T-cell (primary cell): Measurements from ENCODE around the gene CMBL. TPM values are rescaled to one million over a fixed set of nuclear protein-coding genes. Genes with fewer than 3 reads are reported as not detected.

Experiments
- ATAC-seq, 4 experiments: fragments of 200-7000 bp in 3 of 4; fragments of 150-1000 bp in 1 of 4; cut with Tn5 transposase; replicated peaks in 1 of 4; 1 replicate in 3 of 4; 2 replicates in 1 of 4; pipeline ENCODE4 v1.10.0; 2021; ENCODE audit warnings: moderate library complexity in 3 of 4, mild to moderate bottlenecking in 2 of 4, moderate number of reproducible peaks in 1 of 4
- CTCF ChIA-PET, 2 donors: fragments of 300-600 bp; sonication (Branson Sonifier 250); formaldehyde crosslinking; loops; one replicate each; lab custom pipeline; 2022; ENCODE audit warnings: antibody characterized with exemption in 2 of 2; lab: Charles Lee
- POLR2A ChIA-PET, 2 donors: fragments of 300-600 bp; sonication (Branson Sonifier 250); formaldehyde crosslinking; loops; one replicate each; lab custom pipeline; 2022; ENCODE audit warnings: antibody characterized with exemption in 2 of 2; lab: Charles Lee
- DNase-seq, 35 experiments: peaks; one replicate each; pipeline versions ENCODE4 v3.0.0 to v3.0.0-alpha.2; 2013 to 2023
- H3K27ac ChIP-seq: one replicate; pipeline ENCODE4 v1.5.1; 2013; ENCODE audit warnings: low read length
- H3K27me3 ChIP-seq, 2 experiments: replicated peaks in 1 of 2; 1 replicate in 1 of 2; 2 replicates in 1 of 2; pipeline versions ENCODE4 v1.6.1 to v1.7.0; 2013; ENCODE audit warnings: low read length in 1 of 2, mixed read lengths in 1 of 2; ENCODE audit not compliant: control insufficient read depth in 2 of 2, insufficient read depth in 2 of 2; ENCODE audit errors: extremely low read depth in 1 of 2
- H3K36me3 ChIP-seq, 2 donors: 1 replicate in 1 of 2; 2 replicates in 1 of 2; pipeline versions ENCODE4 v1.6.1 to v1.7.0; 2013; ENCODE audit warnings: low read length in 1 of 2; ENCODE audit not compliant: control insufficient read depth in 2 of 2, insufficient read depth in 1 of 2; ENCODE audit errors: extremely low read depth in 1 of 2
- H3K4me1 ChIP-seq, 2 experiments: 1 replicate in 1 of 2; 2 replicates in 1 of 2; pipeline versions ENCODE4 v1.6.1 to v1.7.0; 2013; ENCODE audit warnings: low read length in 2 of 2, mixed read lengths in 1 of 2; ENCODE audit not compliant: insufficient read depth in 2 of 2, control insufficient read depth in 1 of 2; ENCODE audit errors: extremely low read depth in 1 of 2
- H3K4me3 ChIP-seq, 2 donors: 1 replicate in 1 of 2; 2 replicates in 1 of 2; pipeline versions ENCODE4 v1.5.1 to v1.7.0; 2013; ENCODE audit warnings: mild to moderate bottlenecking in 2 of 2, low read length in 1 of 2, moderate library complexity in 1 of 2; ENCODE audit not compliant: control insufficient read depth in 1 of 2; ENCODE audit errors: extremely low read depth in 1 of 2
- H3K9me3 ChIP-seq: 2 replicates; pipeline ENCODE4 v1.7.0; 2013
- H3K27ac Mint-ChIP-seq, 2 donors: one replicate each; pipeline ENCODE4 v1.8.0; 2020 to 2021; ENCODE audit warnings: mild to moderate bottlenecking in 2 of 2, mixed read lengths in 2 of 2
- H3K27me3 Mint-ChIP-seq, 2 donors: one replicate each; pipeline ENCODE4 v1.8.0; 2021 to 2022; ENCODE audit warnings: mixed read lengths in 2 of 2
- H3K36me3 Mint-ChIP-seq: one replicate; pipeline ENCODE4 v1.8.0; 2021; ENCODE audit warnings: mixed read lengths
- H3K4me1 Mint-ChIP-seq, 3 donors: one replicate each; pipeline ENCODE4 v1.8.0; 2020 to 2022; ENCODE audit warnings: mixed read lengths in 3 of 3, mild to moderate bottlenecking in 1 of 3
- H3K4me3 Mint-ChIP-seq, 3 donors: one replicate each; pipeline ENCODE4 v1.8.0; 2020 to 2022; ENCODE audit warnings: mild to moderate bottlenecking in 3 of 3, mixed read lengths in 3 of 3, moderate library complexity in 3 of 3
- H3K9me3 Mint-ChIP-seq, 3 donors: one replicate each; pipeline ENCODE4 v1.8.0; 2020 to 2022; ENCODE audit warnings: mixed read lengths in 3 of 3
- WGBS: methylation state at CpG from one replicate; pipeline ENCODE4 v1.1.5; 2013; ENCODE audit warnings: missing lambda C conversion rate; ENCODE audit not compliant: insufficient coverage; 5-methylcytosine and 5-hydroxymethylcytosine counted together
- total RNA-seq, 35 experiments: library from RNA in 6 of 35; stranded (reverse) in 6 of 35; fragments of 120-200 nt in 1 of 35; gene quantifications; one replicate each; pipeline versions ENCODE4 v1.2.1 to v1.2.4 and lab custom pipeline; 2013 to 2026

Gene CMBL
- total RNA-seq, 5 donors from 2014 or later (not counting 1 experiment from before 2014, with no cell fraction given): 0.19 to 1.2 (median 0.80) TPM

GRCh38 chr5:10320793-10321192 lies 13.1 kb upstream of the CMBL start:
- Histone ChIP-seq H3K4me1 (no peaks in the 10 kb centered on the region), H3K27me3 (peaks cover 0 to 12% of the 10 kb centered on the region in 2 experiments), H3K27ac (no peak overlapping the region), H3K36me3 (no peaks in the 10 kb centered on the region), H3K4me3 (no peak overlapping the region), H3K9me3 (no peaks in the 10 kb centered on the region)
- H3K27me3 Mint-ChIP-seq: peaks cover 0 to 2% of the 10 kb centered on the region in 2 donors
- H3K4me1 Mint-ChIP-seq: no peaks in the 10 kb centered on the region
- CTCF ChIA-PET: no interaction called here
- ATAC-seq (no peak), DNase-seq (no peak)
- no peak overlapping the region for H3K27ac Mint-ChIP-seq
- POLR2A ChIA-PET: no interaction called here
- H3K9me3 Mint-ChIP-seq: no peaks in the 10 kb centered on the region
- WGBS: 86% methylated on average over 3 of the region's 3 CpGs
- no peaks in the 10 kb centered on the region for H3K36me3 Mint-ChIP-seq
- H3K4me3 Mint-ChIP-seq: no peak overlapping the region

DNA sequence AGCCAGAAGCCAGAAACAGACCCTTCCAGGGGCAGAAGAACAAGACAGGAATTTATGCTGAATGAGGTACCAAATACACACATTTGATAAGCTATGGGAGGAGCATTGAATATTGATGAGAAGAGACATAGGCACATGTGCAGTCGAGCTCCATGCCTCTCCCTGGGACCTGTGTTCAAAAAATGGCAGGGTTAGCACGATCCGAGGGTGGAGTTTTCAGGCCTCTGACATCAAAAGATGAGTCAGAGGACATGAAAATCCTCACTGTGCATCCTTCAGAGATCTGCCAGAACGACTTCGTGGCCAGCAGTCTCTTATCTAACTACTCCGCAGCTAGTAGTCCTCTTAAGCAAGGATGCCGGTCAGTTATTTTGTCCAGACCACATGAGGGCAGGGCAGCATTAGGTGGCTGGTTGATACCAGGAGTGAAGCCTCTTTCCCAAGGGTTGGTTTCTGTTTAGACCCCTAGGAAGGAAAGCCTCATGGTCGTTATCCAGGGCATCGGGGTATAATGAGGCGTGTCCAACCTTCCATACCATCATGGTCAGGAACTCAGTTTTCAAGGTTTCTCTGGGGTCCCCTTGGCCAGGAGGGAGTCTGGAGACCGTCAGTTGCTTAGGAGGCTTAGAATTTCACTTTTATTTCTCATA lies 11.6 kb upstream of the CMBL start:
- ChIA-PET CTCF (no interaction called here), POLR2A (no interaction called here)
- no peaks in the 10 kb centered on the region for H3K36me3 Mint-ChIP-seq
- no peaks in the 10 kb centered on the region for H3K36me3 ChIP-seq
- peaks cover 0 to 12% of the 10 kb centered on the region in 2 experiments for H3K27me3 ChIP-seq
- 81% methylated on average over 6 of the region's 11 CpGs for WGBS
- H3K27ac ChIP-seq: no peak overlapping the region
- no peaks in the 10 kb centered on the region for H3K4me1 ChIP-seq
- peaks cover 0 to 2% of the 10 kb centered on the region in 2 donors for H3K27me3 Mint-ChIP-seq
- no peak for ATAC-seq
- H3K9me3 ChIP-seq: no peaks in the 10 kb centered on the region
- no peaks in the 10 kb centered on the region for H3K4me1 Mint-ChIP-seq
- no peaks in the 10 kb centered on the region for H3K9me3 Mint-ChIP-seq
- no peak overlapping the region for H3K4me3 Mint-ChIP-seq
- DNase-seq: no peak
- H3K4me3 ChIP-seq: no peak overlapping the region
- no peak overlapping the region for H3K27ac Mint-ChIP-seq

DNA sequence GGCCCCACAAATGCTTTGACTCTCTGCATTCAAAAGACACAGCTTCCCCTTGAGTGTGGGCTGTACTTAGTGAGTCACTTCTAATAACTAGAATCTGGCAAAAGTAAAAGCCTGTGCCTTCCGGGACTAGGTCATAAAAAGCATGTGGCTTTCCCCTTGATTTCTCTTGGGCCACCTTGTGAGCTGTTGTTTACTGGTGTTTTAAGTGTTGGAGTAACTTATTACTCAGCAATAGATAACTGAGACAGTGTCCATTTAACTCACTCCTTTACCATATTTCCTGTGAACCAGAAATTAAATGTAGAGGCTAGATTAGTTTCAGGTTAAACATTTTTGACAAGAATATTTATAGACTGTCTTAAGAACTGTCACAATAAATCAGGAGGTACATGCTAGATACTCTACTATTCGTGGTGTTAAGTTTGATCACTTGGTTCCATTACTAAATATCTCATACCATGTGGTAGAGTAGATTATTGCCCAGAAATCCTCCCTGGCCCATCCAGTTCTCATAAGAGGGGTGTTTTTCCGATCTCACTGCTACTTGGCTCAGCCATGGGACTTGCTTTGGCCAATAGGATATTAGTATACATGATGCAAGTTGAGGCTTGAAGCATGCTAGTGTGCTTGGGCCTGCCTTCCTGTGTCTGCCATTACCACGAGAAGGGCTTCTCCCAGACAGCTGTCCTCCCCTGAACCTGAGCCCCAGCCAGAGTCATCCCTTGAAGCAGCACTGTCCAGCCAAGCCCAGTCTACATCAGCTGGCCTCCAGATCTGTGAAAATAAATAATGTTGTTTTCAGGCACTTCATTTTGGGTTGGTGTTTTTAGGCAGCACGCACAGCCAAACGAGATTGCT lies 10.4 kb upstream of the CMBL start:
- no peak overlapping the region for H3K4me3 Mint-ChIP-seq
- no peak overlapping the region for H3K27ac Mint-ChIP-seq
- H3K9me3 Mint-ChIP-seq: no peaks in the 10 kb centered on the region
- ChIA-PET POLR2A (no interaction called here), CTCF (no interaction called here)
- H3K27me3 ChIP-seq: peaks cover 0 to 12% of the 10 kb centered on the region in 2 experiments
- H3K36me3 ChIP-seq: no peaks in the 10 kb centered on the region
- no peak overlapping the region for H3K27ac ChIP-seq
- H3K36me3 Mint-ChIP-seq: no peaks in the 10 kb centered on the region
- H3K4me1 Mint-ChIP-seq: no peaks in the 10 kb centered on the region
- DNase-seq: no peak
- no peak overlapping the region for H3K4me3 ChIP-seq
- WGBS: 83% methylated on average over 1 of the region's 6 CpGs
- no peaks in the 10 kb centered on the region for H3K4me1 ChIP-seq
- no peak for ATAC-seq
- peaks cover 0 to 2% of the 10 kb centered on the region in 2 donors for H3K27me3 Mint-ChIP-seq
- H3K9me3 ChIP-seq: no peaks in the 10 kb centered on the region

DNA sequence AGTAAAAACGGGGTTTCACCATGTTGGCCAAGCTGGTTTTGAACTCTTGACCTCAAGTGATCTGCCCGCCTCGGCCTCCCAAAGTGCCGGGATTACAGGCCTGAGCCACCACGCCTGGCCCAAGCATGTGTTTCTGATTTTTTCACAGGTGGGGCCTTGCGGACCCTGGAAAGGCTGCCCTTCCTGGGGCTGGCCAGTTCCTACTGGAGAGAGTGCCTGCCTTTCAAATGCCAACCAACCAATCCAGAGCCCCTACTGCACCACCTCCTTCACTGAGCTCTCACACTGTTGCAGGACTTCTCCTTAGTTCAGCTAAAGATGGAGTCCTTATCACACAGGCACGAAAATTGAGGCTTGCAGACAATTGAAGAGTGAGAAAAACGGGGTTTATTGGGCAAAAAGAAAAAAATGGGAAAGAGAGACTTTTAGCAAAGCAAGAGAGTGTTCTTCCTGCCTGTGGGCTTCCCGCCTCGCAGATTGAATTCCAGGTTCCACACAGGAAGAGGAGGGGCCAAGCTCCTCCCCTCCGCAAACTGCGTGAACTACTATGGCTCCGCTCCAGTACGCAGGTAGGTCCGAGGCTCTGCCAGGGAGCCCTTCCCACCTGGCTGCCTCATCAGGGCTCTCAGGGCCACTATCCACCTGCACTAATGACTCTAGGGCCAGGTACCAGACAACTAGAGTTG lies 8.3 kb upstream of the CMBL start:
- 94% methylated on average over 14 of the region's 15 CpGs for WGBS
- CTCF ChIA-PET: interaction anchor here in 1 of 2 donors (0.7 kb wide), 1 partner anchor 17 kb away, joined by 8 read pairs; no protein-coding TSS in a partner anchor
- no peak overlapping the region for H3K27ac Mint-ChIP-seq

DNA sequence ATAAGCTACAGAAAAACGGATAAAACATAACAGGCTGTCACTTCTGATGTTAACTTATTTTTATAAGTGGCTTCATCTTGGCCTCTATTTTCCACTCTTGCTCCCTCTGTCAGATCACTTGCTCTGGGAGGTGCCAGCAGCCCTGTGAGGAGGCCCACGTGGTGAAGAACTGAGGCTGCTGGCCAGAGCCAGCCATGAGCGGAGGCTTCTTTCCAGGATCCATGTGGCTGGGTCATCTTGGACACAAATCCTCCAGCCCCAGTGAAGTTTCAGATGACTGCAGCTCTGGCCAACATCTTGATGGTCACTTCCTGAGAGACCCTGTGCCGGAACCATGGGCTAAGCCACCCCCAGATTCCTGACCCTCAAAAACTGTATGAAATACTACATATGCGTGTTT lies 7.5 kb upstream of the CMBL start:
- Mint-ChIP-seq H3K36me3 (peaks cover 3% of the 10 kb centered on the region), H3K27ac (no peak overlapping the region), H3K27me3 (peaks cover 5 to 8% of the 10 kb centered on the region in 2 donors), H3K4me1 (no peaks in the 10 kb centered on the region), H3K9me3 (no peaks in the 10 kb centered on the region), H3K4me3 (no peak overlapping the region)
- Histone ChIP-seq H3K9me3 (no peaks in the 10 kb centered on the region), H3K27ac (no peak overlapping the region), H3K4me1 (no peaks in the 10 kb centered on the region), H3K36me3 (no peaks in the 10 kb centered on the region), H3K27me3 (peaks cover 0 to 15% of the 10 kb centered on the region in 2 experiments), H3K4me3 (no peak overlapping the region)
- WGBS: 83% methylated on average over 2 of the region's 5 CpGs
- DNase-seq (no peak), ATAC-seq (no peak)
- CTCF ChIA-PET: interaction anchor here in 1 of 2 donors (0.7 kb wide), 1 partner anchor 16 kb away, joined by 8 read pairs; no protein-coding TSS in a partner anchor
- POLR2A ChIA-PET: no interaction called here

More for the DNA sequence above, 8.3 kb upstream of the CMBL start:
- Mint-ChIP-seq H3K4me1 (no peaks in the 10 kb centered on the region), H3K9me3 (no peaks in the 10 kb centered on the region), H3K27me3 (peaks cover 5% of the 10 kb centered on the region in 2 donors), H3K4me3 (no peak overlapping the region), H3K36me3 (peaks cover under 1% of the 10 kb centered on the region)
- DNase-seq: no peak
- no peaks in the 10 kb centered on the region for H3K9me3 ChIP-seq
- POLR2A ChIA-PET: interaction anchor here in 1 of 2 donors (0.7 kb wide), 1 partner anchor 38 kb away, joined by 3 read pairs; no protein-coding TSS in a partner anchor
- no peak overlapping the region for H3K27ac ChIP-seq
- H3K4me1 ChIP-seq: no peaks in the 10 kb centered on the region
- H3K4me3 ChIP-seq: no peak overlapping the region
- no peaks in the 10 kb centered on the region for H3K36me3 ChIP-seq
- no peak for ATAC-seq
- peaks cover 0 to 12% of the 10 kb centered on the region in 2 experiments for H3K27me3 ChIP-seq
